Keratinocyte (primary cell): Measurements from ENCODE around the gene EME2. TPM values are rescaled to one million over a fixed set of nuclear protein-coding genes. Genes with fewer than 3 reads are reported as not detected.

ENCODE experiments used
- DNase-seq: peaks from one replicate; pipeline ENCODE4 v3.0.0-alpha.2; 2011; ENCODE audit warnings: low read depth, missing footprints, low spot score
- FAIRE-seq: peaks from 2 replicates; lab custom pipeline; 2011; peaks lifted over from hg19 to GRCh38; lab: Jason Lieb, UNC
- H2AFZ ChIP-seq: 2 replicates; pipeline ENCODE4 v1.6.0; 2012; ENCODE audit warnings: low read length, control low read depth, inconsistent platforms; ENCODE audit not compliant: control insufficient read depth
- H3K27ac ChIP-seq: 2 replicates; pipeline ENCODE4 v1.5.1; 2011; ENCODE audit warnings: low read length; ENCODE audit not compliant: control insufficient read depth, insufficient read depth
- H3K27me3 ChIP-seq: 3 replicates; pipeline ENCODE4 v1.6.0; 2011; ENCODE audit warnings: low read length; ENCODE audit not compliant: control insufficient read depth, insufficient read depth; ENCODE audit errors: extremely low read depth
- H3K36me3 ChIP-seq, 2 experiments: 2 replicates in 1 of 2; 3 replicates in 1 of 2; pipeline ENCODE4 v1.5.1; 2011; ENCODE audit warnings: low read length in 2 of 2, mild to moderate bottlenecking in 1 of 2; ENCODE audit not compliant: control insufficient read depth in 2 of 2, insufficient read depth in 2 of 2; ENCODE audit errors: extremely low read depth in 1 of 2
- H3K4me1 ChIP-seq: 3 replicates; pipeline ENCODE4 v1.5.1; 2011; ENCODE audit warnings: low read length; ENCODE audit not compliant: control insufficient read depth, insufficient read depth; ENCODE audit errors: extremely low read depth
- H3K4me2 ChIP-seq: 3 replicates; pipeline ENCODE4 v1.6.0; 2011; ENCODE audit warnings: low read depth, low read length; ENCODE audit not compliant: control insufficient read depth, insufficient read depth; ENCODE audit errors: extremely low read depth
- H3K4me3 ChIP-seq, 3 experiments: fragments of 200-600 bp in 1 of 3; sonication (generic) in 1 of 3; 2 replicates in 2 of 3; 3 replicates in 1 of 3; pipeline ENCODE4 v1.5.1; 2011 to 2016; ENCODE audit warnings: low read length in 3 of 3, mild to moderate bottlenecking in 3 of 3, control low read depth in 2 of 3, inconsistent platforms in 1 of 3, low read depth in 1 of 3, mixed read lengths in 1 of 3, mixed run types in 1 of 3, moderate library complexity in 1 of 3; ENCODE audit not compliant: control insufficient read depth in 2 of 3, insufficient read depth in 2 of 3; ENCODE audit errors: extremely low read depth in 1 of 3
- H3K79me2 ChIP-seq: 2 replicates; pipeline ENCODE4 v1.6.0; 2012; ENCODE audit warnings: low read length; ENCODE audit not compliant: control insufficient read depth, insufficient read depth
- H3K9ac ChIP-seq: 3 replicates; pipeline ENCODE4 v1.6.0; 2011; ENCODE audit warnings: low read length; ENCODE audit not compliant: control insufficient read depth, insufficient read depth; ENCODE audit errors: extremely low read depth
- H3K9me1 ChIP-seq: 3 replicates; pipeline ENCODE4 v1.6.0; 2011; ENCODE audit warnings: low read length; ENCODE audit not compliant: control insufficient read depth, insufficient read depth; ENCODE audit errors: extremely low read depth
- H3K9me3 ChIP-seq: 2 replicates; pipeline ENCODE4 v1.5.1; 2012; ENCODE audit warnings: low read depth, low read length; ENCODE audit not compliant: control insufficient read depth
- H4K20me1 ChIP-seq: 3 replicates; pipeline ENCODE4 v1.6.0; 2011; ENCODE audit warnings: low read length; ENCODE audit not compliant: control insufficient read depth, insufficient read depth; ENCODE audit errors: extremely low read depth
- EZH2 ChIP-seq: IDR thresholded peaks from one replicate; pipeline ENCODE4 v1.6.1; 2012; ENCODE audit warnings: inconsistent platforms, mild to moderate bottlenecking, low read length, moderate library complexity
- dilution Hi-C: fragments of 300-500 bp; cut with MboI; formaldehyde crosslinking; loops from one replicate; pipeline ENCODE4 v1.7.0; 2020; ENCODE audit warnings: low sequenced_read_pairs; ENCODE audit not compliant: extremely low pct_ligation_motif_present
- polyA plus RNA-seq, 5 experiments: library from polyadenylated mRNA; depleted of rRNA in 3 of 5; stranded (reverse) in 3 of 5; stranded (forward) in 1 of 5; unstranded in 1 of 5; fragments of >200 nt; gene quantifications; 1 replicate in 1 of 5; 2 replicates in 3 of 5; 3 replicates in 1 of 5; pipeline versions ENCODE4 v1.2.1 to v1.2.3, GENCODE V29; 2011 to 2012; ENCODE audit warnings: missing spikeins in 2 of 5, low read depth in 1 of 5, low replicate concordance in 1 of 5
- TF ChIP-seq, protein P1 (sequence below), 3 experiments: IDR thresholded peaks in 1 of 3; conservative IDR thresholded peaks in 1 of 3; optimal IDR thresholded peaks in 1 of 3; 2 replicates in 2 of 3; 3 replicates in 1 of 3; pipeline versions ENCODE3 to v1.5.1; 2011; ENCODE audit warnings: low read length in 3 of 3, mild to moderate bottlenecking in 3 of 3, moderate library complexity in 2 of 3, control low read depth in 1 of 3, inconsistent platforms in 1 of 3; ENCODE audit not compliant: insufficient read depth in 2 of 3; ENCODE audit errors: extremely low read depth in 1 of 3

The EME2 gene
- polyA plus RNA-seq, 1 donor (not counting 4 experiments of a cell fraction or from before 2014, with no cell fraction given), result 6.3 TPM

DNA sequence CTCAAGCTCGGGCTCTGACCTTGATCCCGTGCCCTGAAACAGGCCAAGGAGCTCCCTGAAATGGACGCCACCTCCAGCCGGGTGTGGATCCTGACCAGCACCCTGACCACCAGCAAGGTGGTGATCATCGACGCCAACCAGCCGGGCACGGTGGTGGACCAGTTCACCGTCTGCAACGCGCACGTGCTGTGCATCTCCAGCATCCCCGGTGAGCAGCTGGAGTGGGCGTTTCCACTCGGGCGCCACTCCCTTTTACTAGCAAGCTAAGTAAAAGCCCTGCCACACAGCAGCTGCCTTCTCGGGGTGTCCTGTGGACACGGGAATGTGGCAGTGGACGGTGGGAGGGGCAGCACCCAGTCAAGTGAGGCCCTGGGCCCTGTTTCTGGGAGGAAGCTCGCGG is 7.6 kb upstream of the EME2 start:
- Histone ChIP-seq H2AFZ (no peak overlapping the region), H3K4me2 (no peak overlapping the region), H3K9me3 (no peaks in the 10 kb centered on the region), H3K36me3 (peaks cover 13 to 34% of the 10 kb centered on the region in 2 experiments), H3K9ac (no peak overlapping the region), H3K79me2 (no peaks in the 10 kb centered on the region), H3K4me1 (peaks cover 3% of the 10 kb centered on the region), H3K9me1 (no peaks in the 10 kb centered on the region), H3K4me3 (no peak overlapping the region), H3K27me3 (no peaks in the 10 kb centered on the region), H4K20me1 (no peaks in the 10 kb centered on the region), H3K27ac (no peak overlapping the region)
- dilution Hi-C loops, result no loop called here
- DNase-seq (no peak), FAIRE-seq (no peak)
- TF ChIP-seq EZH2, result no peak
- TF ChIP-seq, protein P1, sequence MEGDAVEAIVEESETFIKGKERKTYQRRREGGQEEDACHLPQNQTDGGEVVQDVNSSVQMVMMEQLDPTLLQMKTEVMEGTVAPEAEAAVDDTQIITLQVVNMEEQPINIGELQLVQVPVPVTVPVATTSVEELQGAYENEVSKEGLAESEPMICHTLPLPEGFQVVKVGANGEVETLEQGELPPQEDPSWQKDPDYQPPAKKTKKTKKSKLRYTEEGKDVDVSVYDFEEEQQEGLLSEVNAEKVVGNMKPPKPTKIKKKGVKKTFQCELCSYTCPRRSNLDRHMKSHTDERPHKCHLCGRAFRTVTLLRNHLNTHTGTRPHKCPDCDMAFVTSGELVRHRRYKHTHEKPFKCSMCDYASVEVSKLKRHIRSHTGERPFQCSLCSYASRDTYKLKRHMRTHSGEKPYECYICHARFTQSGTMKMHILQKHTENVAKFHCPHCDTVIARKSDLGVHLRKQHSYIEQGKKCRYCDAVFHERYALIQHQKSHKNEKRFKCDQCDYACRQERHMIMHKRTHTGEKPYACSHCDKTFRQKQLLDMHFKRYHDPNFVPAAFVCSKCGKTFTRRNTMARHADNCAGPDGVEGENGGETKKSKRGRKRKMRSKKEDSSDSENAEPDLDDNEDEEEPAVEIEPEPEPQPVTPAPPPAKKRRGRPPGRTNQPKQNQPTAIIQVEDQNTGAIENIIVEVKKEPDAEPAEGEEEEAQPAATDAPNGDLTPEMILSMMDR (optimal IDR thresholded peaks at IDR 0.05 in 1 of 3, IDR thresholded peaks at IDR 0.05 in 1 of 3, conservative IDR thresholded peaks at IDR 0.05 in 1 of 3; ENCODE audit: extremely low read depth in 1 of 3, insufficient read depth in 2 of 3, low read length in 3 of 3), result no peak

DNA sequence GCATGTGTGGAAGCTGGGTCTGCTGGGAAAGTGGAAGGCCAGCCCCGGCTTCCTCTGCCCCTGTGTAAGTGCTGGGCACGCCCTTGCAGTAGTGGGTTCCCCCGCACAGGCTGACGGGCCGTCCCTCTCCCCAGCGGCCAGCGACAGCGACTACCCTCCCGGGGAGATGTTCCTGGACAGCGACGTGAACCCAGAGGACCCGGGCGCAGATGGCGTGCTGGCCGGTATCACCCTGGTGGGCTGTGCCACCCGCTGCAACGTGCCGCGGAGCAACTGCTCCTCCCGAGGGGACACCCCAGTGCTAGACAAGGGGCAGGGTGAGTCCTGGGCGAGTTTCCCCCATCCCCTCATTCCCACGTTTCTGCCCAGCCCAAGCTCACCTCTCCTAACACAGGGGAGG is 6.8 kb upstream of the EME2 start:
- Histone ChIP-seq H3K27me3 (no peaks in the 10 kb centered on the region), H3K9ac (no peak overlapping the region), H3K4me1 (peaks cover 9% of the 10 kb centered on the region), H3K4me3 (no peak overlapping the region), H3K4me2 (no peak overlapping the region), H2AFZ (no peak overlapping the region), H4K20me1 (no peaks in the 10 kb centered on the region), H3K27ac (no peak overlapping the region), H3K79me2 (no peaks in the 10 kb centered on the region), H3K36me3 (peaks cover 13 to 29% of the 10 kb centered on the region in 2 experiments), H3K9me1 (no peaks in the 10 kb centered on the region), H3K9me3 (no peaks in the 10 kb centered on the region)
- dilution Hi-C loops, result no loop called here
- FAIRE-seq (no peak), DNase-seq (no peak)
- TF ChIP-seq EZH2, result no peak
- TF ChIP-seq, protein P1 (optimal IDR thresholded peaks at IDR 0.05 in 1 of 3, IDR thresholded peaks at IDR 0.05 in 1 of 3, conservative IDR thresholded peaks at IDR 0.05 in 1 of 3; ENCODE audit: extremely low read depth in 1 of 3, insufficient read depth in 2 of 3, low read length in 3 of 3), result no peak
